HG03108 (cell line): ENCODE measurements around the gene PHKA1.
"Not testable (repeated sequence)": the region's sequence is repeated elsewhere in the genome, so short reads cannot be mapped to it uniquely, and the experiment has no call there.

Experiments used
- ATAC-seq: cut with Tn5 transposase; IDR thresholded peaks from one replicate; pipeline ENCODE4 v1.9.1; 2021; ENCODE audit warnings: moderate library complexity; ENCODE audit not compliant: unreplicated experiment

The PHKA1 gene

DNA sequence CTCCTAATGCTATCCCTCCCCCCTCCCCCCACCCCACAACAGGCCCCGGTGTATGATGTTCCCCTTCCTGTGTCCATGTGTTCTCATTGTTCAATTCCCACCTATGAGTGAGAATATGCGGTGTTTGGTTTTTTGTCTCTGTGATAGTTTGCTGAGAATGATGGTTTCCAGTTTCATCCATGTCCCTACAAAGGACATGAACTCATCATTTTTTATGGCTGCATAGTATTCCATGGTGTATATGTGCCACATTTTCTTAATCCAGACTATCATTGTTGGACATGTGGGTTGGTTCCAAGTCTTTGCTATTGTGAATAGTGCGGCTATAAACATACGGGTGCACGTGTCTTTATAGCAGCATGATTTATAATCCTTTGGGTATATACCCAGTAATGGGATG, 44.6 kb downstream of the PHKA1 start:
- ATAC-seq = not testable (repeated sequence)

DNA sequence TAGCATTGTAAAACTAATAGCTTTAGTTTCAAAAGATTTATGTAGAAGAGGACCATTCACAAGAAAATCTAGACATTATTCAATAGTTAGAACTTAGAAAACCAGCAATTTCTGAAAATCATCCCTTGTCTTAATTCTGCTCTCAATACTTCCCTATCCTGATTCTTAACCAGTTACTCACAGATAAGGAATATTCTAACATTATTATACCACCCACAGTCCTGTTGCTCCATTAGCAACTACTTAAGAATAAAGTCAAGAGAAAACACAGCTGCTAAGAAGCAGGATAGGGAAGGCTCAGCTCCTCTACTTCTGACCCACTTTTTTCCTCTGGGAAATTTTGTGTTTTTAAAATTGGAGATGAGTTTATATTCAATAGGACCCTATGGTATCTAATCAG, 47.7 kb downstream of the PHKA1 start:
- no peak for ATAC-seq

DNA sequence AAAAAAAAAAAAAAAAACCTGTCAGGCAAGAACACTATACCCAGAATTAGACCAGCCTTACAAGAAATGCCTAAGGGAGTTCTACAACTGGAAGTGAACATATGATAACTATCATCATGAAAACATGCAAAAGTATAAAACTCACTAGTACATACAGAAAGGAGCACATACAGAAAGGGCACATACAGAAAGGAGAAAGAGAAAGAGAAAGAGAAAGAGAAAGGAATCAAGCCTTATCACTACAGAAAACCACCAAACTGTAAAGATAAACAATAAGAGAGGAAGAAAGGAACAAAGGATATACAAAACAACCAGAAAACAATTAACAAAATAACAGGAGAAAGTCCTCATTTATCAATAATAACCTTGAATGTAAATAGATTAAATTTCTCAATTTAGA, 50.4 kb downstream of the PHKA1 start:
- ATAC-seq = no peak

DNA sequence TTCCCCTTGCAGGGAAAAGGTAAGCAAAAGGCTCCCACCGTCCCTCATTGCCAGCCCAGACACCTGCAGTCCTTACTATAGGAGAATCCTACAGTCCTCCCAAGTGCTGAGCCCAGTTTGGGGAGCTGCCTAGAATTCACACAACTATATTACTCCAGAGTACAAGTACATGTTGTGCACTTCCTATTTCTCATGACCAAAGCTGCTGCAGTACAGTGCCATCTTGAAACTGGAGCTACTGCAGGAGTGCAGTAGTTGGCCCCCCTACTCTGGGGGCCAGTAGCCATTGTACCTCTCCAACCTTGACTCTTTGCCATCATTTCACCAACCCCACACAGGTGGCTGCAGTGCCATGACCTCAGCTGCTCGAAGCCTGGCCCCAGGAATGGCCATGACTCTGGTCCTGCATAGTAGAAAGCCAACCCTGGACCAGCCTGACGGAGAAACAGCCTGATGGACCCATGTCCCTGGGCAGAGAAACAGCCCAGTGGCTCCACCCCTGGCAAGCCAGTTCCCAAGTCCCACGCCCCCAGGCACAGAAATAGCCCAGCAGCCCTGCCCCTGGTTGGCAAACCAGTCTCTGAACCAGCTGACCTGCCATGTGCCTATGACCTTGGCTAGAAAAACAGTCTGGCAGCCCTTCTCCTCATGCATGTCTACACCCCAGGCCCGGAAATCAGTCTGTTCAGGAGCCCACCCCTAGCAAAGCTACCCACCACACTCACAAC, 51.9 kb downstream of the PHKA1 start:
- ATAC-seq = no peak

DNA sequence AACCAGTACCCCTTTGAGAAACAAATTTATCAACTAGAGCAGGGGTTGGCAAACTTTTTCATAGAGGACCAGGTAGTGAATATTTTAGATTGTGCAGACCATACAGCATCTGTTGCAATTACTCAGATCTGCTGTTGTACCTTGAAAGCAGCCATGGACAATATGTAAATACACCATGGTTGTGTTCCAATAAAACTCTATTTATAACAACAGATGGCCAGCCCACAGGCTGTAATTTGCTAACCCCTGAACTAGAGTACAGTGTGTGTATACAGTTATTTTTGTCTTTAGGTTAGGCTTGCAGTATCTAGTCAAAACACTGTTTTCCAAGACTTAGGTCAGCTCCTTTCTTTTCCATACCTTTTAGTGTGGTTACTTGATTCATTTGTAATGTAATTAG, 54.4 kb downstream of the PHKA1 start:
- ATAC-seq = no peak

DNA sequence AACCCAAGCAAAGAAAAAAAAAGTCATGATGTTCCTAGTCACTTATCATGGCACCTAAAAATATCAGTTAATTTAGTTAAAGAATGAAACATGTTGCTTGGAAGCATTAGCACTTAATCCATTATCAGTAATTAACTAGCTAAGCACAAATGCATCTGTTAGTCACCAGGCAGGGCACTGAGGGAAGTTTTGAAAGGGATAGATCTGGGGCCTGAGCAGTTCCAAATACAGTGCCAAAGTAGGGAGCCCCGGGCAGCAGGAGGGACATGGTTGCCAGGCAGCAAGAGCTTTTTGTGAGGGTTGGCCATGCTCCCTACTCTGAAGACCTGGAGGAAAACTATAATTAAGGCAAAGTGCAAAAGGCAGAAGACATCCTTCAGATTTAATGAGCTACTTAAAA, 62.0 kb downstream of the PHKA1 start:
- no peak for ATAC-seq

DNA sequence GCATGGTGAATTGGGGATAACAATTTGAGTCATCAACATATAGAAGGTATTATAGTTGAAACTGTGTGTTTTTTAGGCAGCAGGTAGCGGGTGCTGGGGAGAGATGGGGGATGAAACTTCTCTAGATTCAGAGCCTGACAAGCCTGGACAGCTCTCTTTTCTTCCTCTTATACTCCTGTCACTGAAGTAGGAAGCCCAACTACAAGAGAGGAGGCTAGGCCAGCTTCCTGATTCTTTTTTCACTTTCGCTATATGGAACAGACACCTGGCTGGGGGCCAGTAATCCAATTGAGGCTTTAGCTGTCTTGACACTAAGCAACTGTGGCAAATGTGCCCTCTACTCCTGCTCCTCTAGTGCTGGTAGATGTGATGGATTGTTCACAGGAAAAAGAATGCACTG, 69.2 kb downstream of the PHKA1 start:
- ATAC-seq = no peak

DNA sequence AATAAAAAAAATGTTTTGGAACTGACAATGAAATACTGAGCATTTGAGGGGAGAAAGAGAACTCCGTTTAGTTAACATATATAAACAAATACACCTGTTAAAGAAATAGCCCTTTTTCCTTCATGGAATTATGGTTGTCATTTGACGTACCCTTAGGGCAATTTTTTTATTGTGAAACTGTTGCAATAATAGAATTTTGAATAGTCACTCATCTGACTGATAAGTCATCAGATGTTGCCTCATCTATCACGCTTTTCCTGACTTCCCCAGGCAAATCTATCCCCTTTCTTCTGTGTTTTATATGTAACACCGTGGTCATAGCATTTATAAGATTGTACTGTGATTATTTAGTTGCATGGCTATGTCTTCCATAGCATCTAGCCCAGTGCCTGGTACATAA, 72.5 kb downstream of the PHKA1 start:
- ATAC-seq = no peak

DNA sequence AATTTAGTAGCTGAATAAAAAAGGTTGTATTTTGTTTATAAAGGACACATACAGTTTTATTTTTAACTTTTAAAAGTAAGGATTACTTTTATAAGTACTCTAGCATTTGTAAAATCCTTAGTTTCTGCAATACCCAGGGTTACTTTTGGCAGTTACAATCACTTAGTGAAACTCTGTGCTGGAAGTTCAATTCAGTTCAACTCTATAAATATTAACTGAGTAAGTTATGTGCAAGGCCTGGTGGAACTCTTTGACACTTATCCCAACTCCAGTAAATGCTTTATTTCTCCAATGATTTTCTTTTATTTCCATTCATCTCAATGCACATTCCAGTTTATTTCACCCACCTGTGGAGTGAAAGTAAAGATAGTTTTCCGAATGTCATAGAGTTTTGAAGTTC, 78.2 kb downstream of the PHKA1 start:
- ATAC-seq = no peak

DNA sequence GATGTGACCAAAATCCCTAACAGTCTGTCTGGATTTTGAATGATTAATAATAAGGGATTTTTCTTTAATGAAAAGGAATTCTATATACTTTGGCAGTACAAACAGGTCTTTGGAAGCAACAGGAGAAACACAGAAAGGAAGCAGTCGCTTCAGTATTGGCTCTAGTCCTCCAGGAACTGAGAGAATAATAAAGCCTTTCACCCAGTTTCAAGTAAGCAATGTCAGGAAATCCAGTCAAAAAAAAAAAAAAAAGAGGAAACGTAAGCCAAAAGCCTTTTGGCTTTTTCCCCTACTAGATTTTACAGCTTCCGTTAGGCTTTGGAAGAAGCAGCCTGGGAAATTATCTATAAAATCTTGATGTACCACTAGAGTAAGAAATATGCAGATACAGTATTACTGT, 79.8 kb downstream of the PHKA1 start:
- no peak for ATAC-seq

DNA sequence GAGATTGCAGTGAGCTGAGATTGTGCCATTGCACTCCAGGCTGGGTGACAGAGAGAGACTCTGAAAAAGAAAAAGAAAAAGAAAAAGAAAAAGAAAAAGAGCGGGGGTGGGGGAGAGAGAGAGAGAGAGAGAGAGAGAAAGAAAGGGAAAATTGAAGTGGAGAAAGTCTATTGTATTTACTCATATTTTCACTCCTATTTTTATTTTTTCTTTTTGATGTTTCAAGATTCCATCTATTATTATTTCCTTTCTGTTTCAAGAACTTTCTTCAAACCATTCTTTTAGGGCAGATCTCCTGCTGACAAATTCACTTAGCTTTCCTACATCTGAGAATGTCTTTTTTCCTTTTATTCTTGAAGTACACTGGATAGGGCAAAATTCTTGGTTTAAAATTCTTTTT, 83.9 kb downstream of the PHKA1 start:
- no peak for ATAC-seq

DNA sequence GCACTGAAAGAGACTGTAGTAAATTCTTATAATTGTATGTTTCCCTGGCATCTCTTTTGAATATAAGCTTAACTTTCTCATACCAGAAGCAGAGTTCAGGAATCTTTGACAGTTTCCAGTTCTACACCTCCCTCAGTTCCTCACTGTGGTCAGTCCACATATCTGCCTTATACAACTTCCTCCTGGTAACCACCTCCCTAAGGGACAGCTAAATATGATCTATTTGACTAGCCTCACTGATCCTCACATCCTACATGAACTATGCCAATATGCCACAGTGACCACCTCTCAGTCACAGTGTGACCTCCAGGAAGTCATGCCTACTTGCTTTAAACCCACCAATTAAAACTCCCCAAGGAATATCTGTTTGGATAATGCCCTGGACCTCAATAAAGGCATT, 89.9 kb downstream of the PHKA1 start:
- no peak for ATAC-seq

DNA sequence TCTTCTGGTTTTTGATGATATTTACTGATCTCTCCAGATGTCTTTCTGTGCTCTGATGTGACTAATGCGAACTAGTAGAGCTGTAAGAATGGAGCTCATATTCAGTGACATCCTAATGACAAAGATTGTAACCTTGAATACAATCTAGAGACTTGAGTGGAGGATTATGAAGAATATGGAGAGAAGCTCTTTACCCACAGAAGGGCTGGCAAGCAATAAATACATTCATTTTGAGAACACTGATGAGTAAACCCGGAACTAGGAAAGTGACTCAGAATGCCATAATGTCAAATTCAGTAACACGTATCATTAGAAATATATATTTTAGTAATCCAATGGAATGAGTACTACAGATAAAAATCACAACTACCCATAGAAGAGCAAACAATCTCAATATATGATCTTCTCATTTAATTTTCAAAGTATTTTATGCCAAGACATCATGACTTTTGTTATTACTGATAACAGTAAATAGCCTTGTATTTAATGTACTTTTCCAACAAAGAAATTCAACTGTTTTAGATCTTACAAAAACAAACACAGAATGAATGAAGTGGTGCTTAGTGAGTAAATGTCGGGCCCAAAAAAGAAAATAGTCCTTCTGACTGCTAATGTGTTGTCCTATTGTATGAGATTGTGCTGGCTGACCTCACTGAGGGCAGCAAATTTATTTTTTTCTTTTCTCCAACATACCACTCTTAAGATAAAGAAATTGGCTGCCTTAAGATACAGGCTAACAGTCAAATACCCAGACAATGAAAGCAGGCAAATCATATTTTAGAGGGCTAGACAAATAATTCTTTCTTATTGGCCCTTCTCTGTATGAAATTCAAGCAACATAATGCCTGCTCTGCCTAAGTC, 92.3 kb downstream of the PHKA1 start:
- peak; percentile 64 for ATAC-seq

DNA sequence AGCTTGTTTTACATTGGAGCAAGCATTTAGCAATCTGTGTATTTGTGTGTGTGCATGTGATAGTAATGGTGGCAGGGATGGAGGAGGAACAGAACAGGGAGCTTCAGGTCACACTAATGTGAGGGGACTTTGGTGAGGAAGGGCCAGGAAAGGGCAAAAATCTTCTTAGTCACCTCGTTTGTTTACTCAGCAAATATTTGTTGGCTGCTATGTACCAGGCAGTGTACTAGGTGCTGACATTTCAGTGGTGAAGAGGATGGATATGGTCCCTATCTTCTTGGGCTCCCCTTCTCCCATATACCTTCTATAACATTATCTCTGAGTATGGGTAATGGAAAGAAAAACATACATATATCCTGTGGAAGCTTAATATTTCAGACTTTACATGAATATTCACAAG, 92.9 kb downstream of the PHKA1 start:
- ATAC-seq = no peak

DNA sequence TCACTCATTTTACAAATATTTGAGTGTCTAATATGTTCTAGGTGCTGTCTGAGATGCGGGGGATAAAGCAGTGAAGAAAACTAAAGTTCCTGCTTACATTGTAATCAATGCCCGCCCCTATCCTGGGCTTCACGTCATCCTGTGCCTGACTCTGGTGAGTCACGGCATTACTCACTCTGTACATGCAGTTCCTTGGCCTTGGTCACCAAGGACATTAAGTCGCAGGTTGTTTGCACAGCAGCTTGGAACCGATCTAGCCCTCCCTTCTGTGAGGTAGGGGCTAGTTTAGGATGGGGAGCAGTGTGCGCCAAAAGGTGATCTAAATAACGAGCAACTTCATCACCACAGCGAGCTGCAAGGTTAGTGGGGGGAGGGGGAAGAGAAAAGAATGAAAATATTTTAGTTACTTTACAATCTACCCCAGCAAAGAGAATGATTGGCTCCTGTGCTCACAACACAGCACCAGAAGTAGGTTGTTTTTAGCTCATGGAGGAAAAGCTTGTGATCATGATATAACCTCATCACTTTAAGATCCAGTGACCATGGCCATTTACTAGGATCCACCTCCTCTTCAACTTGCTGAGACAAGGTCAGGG, 93.5 kb downstream of the PHKA1 start:
- no peak for ATAC-seq

DNA sequence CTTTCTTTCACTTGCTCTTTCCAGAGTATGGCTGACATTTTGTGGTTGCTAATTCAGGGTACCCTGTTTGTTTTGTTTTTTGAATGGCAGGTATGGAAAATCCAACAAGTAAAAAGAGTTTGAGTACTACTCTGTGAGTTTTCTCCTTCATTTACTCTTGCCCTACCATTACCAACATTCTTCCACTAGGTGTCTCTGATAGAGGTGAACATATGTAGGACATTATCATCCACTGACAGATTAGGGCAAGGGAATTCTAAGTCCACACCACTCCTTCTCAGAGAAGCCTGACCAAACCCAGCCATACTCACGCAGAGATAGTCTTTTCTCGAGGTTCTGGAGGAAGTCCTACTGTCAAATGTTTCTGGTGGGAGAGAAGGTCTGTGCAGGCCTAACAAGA, 104.8 kb downstream of the PHKA1 start:
- ATAC-seq = no peak

DNA sequence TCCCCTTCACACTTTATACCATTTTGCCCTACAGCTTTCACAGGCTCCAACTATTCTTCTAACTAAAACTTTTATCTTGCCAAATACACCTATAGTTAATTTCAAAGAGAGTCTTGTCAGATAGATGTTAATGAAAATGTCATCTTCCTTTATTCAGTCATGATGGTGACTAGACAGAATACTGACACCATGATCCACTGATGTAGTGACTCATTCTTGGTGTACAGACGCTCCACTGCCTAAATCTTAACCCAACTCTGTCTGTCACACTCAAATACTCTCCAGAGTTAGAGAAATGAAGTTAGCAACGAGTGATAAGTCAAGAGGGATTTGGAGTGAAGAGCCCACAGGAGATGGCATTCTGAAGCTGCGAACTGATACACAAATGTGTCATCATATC, 109.4 kb downstream of the PHKA1 start:
- no peak for ATAC-seq

DNA sequence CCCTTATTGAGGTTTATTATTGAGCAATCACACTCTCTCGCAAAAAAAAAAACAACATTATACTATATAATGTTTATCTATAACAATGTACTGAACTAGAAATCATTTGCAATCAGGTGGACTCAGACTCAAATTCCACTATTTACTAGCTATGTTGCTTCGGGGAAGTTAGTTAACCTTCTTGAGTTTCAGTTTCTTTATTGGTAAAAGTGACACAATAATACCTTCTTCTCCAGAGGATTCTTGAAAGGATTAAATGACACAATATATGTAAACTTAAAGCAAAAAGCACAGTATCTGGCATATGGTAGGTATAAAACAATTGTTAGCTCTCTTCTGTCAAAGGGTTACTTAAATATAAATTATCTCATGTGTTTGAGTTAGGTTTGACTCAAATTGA, 110.0 kb downstream of the PHKA1 start:
- no peak for ATAC-seq

DNA sequence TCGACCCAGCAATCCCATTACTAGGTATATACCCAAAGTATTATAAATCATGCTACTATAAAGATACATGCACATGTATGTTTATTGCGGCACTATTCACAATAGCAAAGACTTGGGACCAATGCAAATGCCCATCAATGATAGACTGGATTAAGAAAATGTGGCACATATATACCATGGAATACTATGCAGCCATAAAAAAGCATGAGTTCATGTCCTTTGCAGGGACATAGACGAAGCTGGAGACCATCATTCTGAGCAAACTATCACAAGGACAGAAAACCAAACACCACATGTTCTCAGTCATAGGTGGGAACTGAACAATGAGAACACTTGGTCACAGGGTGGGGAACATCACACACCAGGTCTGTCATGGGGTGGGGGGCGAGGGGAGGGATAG, 123.1 kb downstream of the PHKA1 start:
- not testable (repeated sequence) for ATAC-seq

DNA sequence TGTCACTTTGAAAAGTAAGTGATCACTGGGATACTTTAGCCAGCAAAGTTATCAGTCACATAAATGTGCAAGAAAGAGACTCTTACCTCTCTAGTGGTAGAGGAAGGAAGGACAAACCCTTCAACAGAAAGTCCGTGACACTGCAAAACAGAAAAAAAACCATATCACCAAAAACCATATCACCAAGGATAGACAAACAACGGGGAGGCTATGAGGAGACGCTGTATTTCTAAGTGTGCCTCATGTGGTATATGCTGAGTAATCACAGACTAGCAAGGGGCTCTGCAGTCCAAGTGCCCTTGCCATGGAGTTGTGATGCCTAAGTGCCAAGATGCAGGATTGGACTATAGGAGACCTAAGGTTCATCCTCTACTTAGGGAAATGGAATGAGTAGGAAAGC, 129.9 kb downstream of the PHKA1 start:
- ATAC-seq = no peak

DNA sequence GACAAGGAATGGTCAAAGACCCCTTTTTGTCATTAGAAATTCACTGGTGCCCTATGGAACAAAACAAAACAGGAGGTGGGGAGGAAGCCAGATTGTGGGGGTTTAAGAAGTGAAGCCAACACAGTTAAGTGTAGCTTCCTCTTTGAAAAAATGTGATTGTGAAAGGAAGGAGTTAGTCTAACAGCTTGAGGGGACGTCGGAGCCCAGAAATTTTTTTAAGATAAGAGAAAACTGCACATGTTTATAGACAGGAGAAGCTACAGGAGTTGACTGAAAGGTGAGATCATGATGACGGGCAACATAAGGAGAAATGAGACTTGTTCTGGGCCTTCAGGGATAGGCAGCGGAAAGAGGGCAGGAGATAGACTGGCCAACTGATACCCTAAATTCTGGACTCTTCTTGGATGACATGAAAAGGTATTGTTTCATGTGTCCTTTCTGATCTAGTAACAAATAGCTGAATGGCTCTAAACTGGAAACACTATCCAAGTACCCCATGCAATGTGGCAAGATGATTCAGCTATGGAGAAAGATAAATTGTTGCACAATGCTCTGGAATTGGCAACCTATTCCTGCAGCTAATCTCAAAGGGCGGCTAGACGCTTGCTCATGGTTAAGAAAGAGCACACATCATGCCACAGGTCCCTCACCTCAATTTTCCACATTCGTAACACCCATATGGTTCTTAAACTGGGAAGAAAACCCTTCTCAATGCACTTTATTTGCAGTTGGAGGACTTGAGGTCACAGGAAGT, 137.8 kb downstream of the PHKA1 start:
- ATAC-seq = no peak
